IPS-NIHi7 (cell line): ENCODE results near the gene NEDD8.

ENCODE experiments used
- DNase-seq: peaks from one replicate; pipeline ENCODE4 v3.0.0; 2012; ENCODE audit warnings: mixed read lengths; ENCODE audit errors: extremely low spot score

NEDD8 gene

GRCh38 chr14:24197056-24197450 is 35.1 kb downstream of the NEDD8 start:
- DNase-seq, result no peak

- DNase-seq, result peak; percentile 36
These were observed 35.8 kb downstream of the NEDD8 start for GRCh38 chr14:24196071-24197055.

GRCh38 chr14:24195186-24196070 is 36.7 kb downstream of the NEDD8 start, which contains the start of gene TM9SF1:
Gene TM9SF1, minus strand, starts transcription at chr14:24195441. Its CDS starts 422 bp downstream, at chr14:24195019.
- DNase-seq, result peak; percentile 95

- no peak for DNase-seq
These were observed 37.3 kb downstream of the NEDD8 start for GRCh38 chr14:24194873-24195185.

GRCh38 chr14:24194186-24194872 is 37.8 kb downstream of the NEDD8 start:
- DNase-seq, result no peak

GRCh38 chr14:24192933-24193332 is 39.2 kb downstream of the NEDD8 start:
- DNase-seq, result no peak

- DNase-seq, result no peak
These were observed 41.8 kb downstream of the NEDD8 start for GRCh38 chr14:24190416-24190815.

GRCh38 chr14:24189460-24189859 is 42.7 kb downstream of the NEDD8 start:
- DNase-seq, result no peak

GRCh38 chr14:24189059-24189375 is 43.1 kb downstream of the NEDD8 start:
- DNase-seq, result no peak

- DNase-seq, result peak; percentile 98
These were observed 43.7 kb downstream of the NEDD8 start, which contains the start of gene IPO4 for GRCh38 chr14:24188251-24189058. Gene IPO4, minus strand, starts transcription at chr14:24188816. Its CDS starts 29 bp downstream, at chr14:24188787.

GRCh38 chr14:24187539-24187915 is 44.6 kb downstream of the NEDD8 start:
- DNase-seq, result no peak

GRCh38 chr14:24186831-24187538 is 45.2 kb downstream of the NEDD8 start:
- DNase-seq, result no peak

- no peak for DNase-seq
These were observed 46.4 kb downstream of the NEDD8 start for GRCh38 chr14:24185741-24186140.

GRCh38 chr14:24185026-24185425 is 47.1 kb downstream of the NEDD8 start:
- DNase-seq, result no peak

- no peak for DNase-seq
These were observed 47.8 kb downstream of the NEDD8 start for GRCh38 chr14:24184104-24184970.

- no peak for DNase-seq
These were observed 49.1 kb downstream of the NEDD8 start for GRCh38 chr14:24183014-24183481.

- DNase-seq, result no peak
These were observed 49.9 kb downstream of the NEDD8 start for GRCh38 chr14:24182110-24182882.

GRCh38 chr14:24181371-24182077 is 50.6 kb downstream of the NEDD8 start:
- DNase-seq, result no peak
